ENCODE measurements around the gene NUDT4. TPM values are rescaled to one million over a fixed set of nuclear protein-coding genes. Genes with fewer than 3 reads are reported as not detected.
A peak's percentile ranks its signal among the peaks of the same experiment; 100 is the strongest.

The NUDT4 gene
- total RNA-seq = 10 to 100 TPM; 16.0 to 33.8 (median 25.7) TPM

DNA sequence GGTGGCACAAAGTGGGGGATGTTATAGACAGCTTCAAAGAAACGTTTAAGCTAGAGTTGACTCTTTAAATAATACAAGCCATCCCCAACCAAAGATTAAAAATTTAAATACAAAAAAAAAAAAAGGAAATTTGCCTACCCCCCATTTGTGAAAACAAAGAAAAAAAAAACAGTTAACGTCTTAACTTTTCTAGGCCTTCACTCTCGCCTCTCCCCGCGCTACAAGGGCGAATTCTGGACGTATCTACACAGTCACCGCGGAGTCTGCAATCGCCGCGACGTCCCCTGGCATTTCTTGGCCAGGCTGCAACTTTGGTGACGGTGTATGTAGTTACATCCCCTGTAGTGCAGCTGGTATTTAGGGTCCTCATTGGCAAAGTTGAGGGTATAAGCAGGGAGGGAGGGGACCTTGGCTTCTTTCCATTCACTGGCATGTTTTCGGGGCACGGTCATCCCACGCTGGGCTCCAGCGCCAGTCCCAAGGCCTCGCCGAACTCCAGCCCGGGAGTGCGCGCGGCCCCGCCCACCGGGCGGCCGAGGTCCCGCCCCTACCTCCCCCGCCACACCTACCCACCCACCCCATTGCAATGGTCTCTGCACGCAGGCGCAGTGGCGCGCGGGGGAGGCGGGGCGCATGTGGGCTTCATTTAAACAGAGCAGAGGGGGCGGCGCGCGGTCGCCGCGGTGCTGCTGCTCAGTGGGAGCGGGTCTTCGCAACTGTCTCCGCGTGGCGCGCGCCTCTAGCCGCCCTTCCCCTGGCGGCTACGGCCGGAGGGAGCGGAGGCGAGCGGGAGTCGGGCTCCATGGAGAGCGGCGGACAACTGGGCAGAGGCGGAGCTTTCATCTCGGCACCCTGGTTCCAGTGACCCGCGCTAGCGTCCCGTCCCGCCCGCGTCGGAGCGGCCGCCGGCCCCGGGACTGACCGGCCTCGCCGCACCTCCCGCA is at the start of gene NUDT4:
Gene NUDT4 (plus strand): TSS at position 674 of the 944 bp plus-strand sequence. CDS start 398 bp downstream, outside the sequence.
- DNase-seq = peak; percentile 85
- peaks cover 31 to 51% (median 33%) of the 10 kb centered on the region in 3 donors for H3K4me1 ChIP-seq
- peak in 3 of 4 donors; percentile 52 to 97 (median 89) for TF ChIP-seq POLR2A (IDR thresholded peaks at IDR 0.05)
- TF ChIP-seq CTCF (IDR thresholded peaks at IDR 0.05) = no peak
- no peaks in the 10 kb centered on the region for H3K27me3 ChIP-seq
- H3K4me3 ChIP-seq = peak within 1 kb of the TSS; percentile 91 to 94 (median 93)
- intact Hi-C loops (cut with DNase I) = no loop called here
- no peaks in the 10 kb centered on the region for H3K9me3 ChIP-seq
- WGBS, 2 donors = 1 to 11% methylated on average over 16 to 17 of the region's 79 CpGs
- H3K36me3 ChIP-seq = no peaks in the 10 kb centered on the region
- H3K27ac ChIP-seq = peak within 1 kb of the TSS; percentile 93 to 97 (median 96)

- no peaks in the 10 kb centered on the region for H3K36me3 ChIP-seq
- H3K4me1 ChIP-seq = no peaks in the 10 kb centered on the region
- no peaks in the 10 kb centered on the region for H3K9me3 ChIP-seq
- no peak overlapping the region for H3K27ac ChIP-seq
- TF ChIP-seq POLR2A (IDR thresholded peaks at IDR 0.05) = no peak
- TF ChIP-seq CTCF (IDR thresholded peaks at IDR 0.05) = no peak
- DNase-seq = no peak
- H3K27me3 ChIP-seq = no peaks in the 10 kb centered on the region
- 72 to 73% methylated on average over 1 to 2 of the region's 3 CpGs for WGBS, 2 donors
- H3K4me3 ChIP-seq = no peak overlapping the region
- intact Hi-C loops (cut with DNase I) = no loop called here
Observed at GRCh38 chr12:93333054-93333453, 44.7 kb upstream of the NUDT4 start.

GRCh38 chr12:93333828-93334227 is 43.9 kb upstream of the NUDT4 start:
- intact Hi-C loops (cut with DNase I) = no loop called here
- 98 to 100% methylated on average over 3 of the region's 3 CpGs for WGBS, 2 donors
- no peak for TF ChIP-seq POLR2A (IDR thresholded peaks at IDR 0.05)
- no peak for TF ChIP-seq CTCF (IDR thresholded peaks at IDR 0.05)

GRCh38 chr12:93335603-93336162 is 42.0 kb upstream of the NUDT4 start:
- WGBS, 2 donors = 84 to 85% methylated on average over 9 of the region's 9 CpGs
- intact Hi-C loops (cut with DNase I) = no loop called here
- DNase-seq = no peak

More at GRCh38 chr12:93333828-93334227, 43.9 kb upstream of the NUDT4 start:
- H3K4me1 ChIP-seq = no peaks in the 10 kb centered on the region
- no peak for DNase-seq
- no peaks in the 10 kb centered on the region for H3K36me3 ChIP-seq
- H3K4me3 ChIP-seq = no peak overlapping the region
- H3K27ac ChIP-seq = no peak overlapping the region
- no peaks in the 10 kb centered on the region for H3K9me3 ChIP-seq
- H3K27me3 ChIP-seq = no peaks in the 10 kb centered on the region

More at GRCh38 chr12:93335603-93336162, 42.0 kb upstream of the NUDT4 start:
- TF ChIP-seq CTCF (IDR thresholded peaks at IDR 0.05) = no peak
- TF ChIP-seq POLR2A (IDR thresholded peaks at IDR 0.05) = no peak
- H3K9me3 ChIP-seq = no peaks in the 10 kb centered on the region
- H3K27me3 ChIP-seq = no peaks in the 10 kb centered on the region
- no peaks in the 10 kb centered on the region for H3K36me3 ChIP-seq
- H3K4me3 ChIP-seq = no peak overlapping the region
- H3K4me1 ChIP-seq = no peaks in the 10 kb centered on the region
- H3K27ac ChIP-seq = no peak overlapping the region

Data from esophagus squamous epithelium (tissue), 5 donors.